H1 (cell line): ENCODE measurements around the gene MGLL. TPM values are rescaled to one million over a fixed set of nuclear protein-coding genes. Genes with fewer than 3 reads are reported as not detected.

Source experiments
- CTCF ChIA-PET: fragments of 300-600 bp; sonication (Branson Sonifier 250); formaldehyde crosslinking; loops from one replicate; lab custom pipeline; 2021; ENCODE audit not compliant: partially characterized antibody; lab: Charles Lee
- POLR2A ChIA-PET: fragments of 300-600 bp; sonication (Branson Sonifier 250); formaldehyde crosslinking; loops from one replicate; lab custom pipeline; 2021; ENCODE audit warnings: inconsistent platforms; ENCODE audit not compliant: partially characterized antibody; lab: Charles Lee
- DNase-seq, 2 experiments: peaks; one replicate each; pipeline versions ENCODE4 v3.0.0 to v3.0.0-alpha.2; 2010 to 2022; ENCODE audit warnings: low spot score in 2 of 2, low read depth in 1 of 2, mixed read lengths in 1 of 2
- FAIRE-seq: peaks from 2 replicates; lab custom pipeline; 2011; peaks lifted over from hg19 to GRCh38; lab: Jason Lieb, UNC
- H2AFZ ChIP-seq: 2 replicates; pipeline ENCODE4 v1.8.1; 2012; ENCODE audit warnings: low read length, inconsistent platforms
- H2AK5ac ChIP-seq: 2 replicates; pipeline ENCODE4 v1.6.1; 2013; ENCODE audit warnings: low read depth, low read length
- H2BK120ac ChIP-seq: replicated peaks from 2 replicates; pipeline ENCODE3; 2013; ENCODE audit warnings: low read depth, low read length, inconsistent platforms
- H2BK12ac ChIP-seq: 2 replicates; pipeline ENCODE4 v1.6.1; 2013; ENCODE audit warnings: low read depth, low read length
- H2BK15ac ChIP-seq: 2 replicates; pipeline ENCODE4 v1.6.1; 2013; ENCODE audit warnings: low read length
- H2BK20ac ChIP-seq: 2 replicates; pipeline ENCODE4 v1.6.1; 2013; ENCODE audit warnings: low read length
- H2BK5ac ChIP-seq: 2 replicates; pipeline ENCODE4 v1.6.1; 2013; ENCODE audit warnings: low read depth, low read length
- H3K14ac ChIP-seq: 2 replicates; pipeline ENCODE4 v1.6.1; 2013; ENCODE audit warnings: inconsistent platforms; ENCODE audit not compliant: insufficient read length
- H3K18ac ChIP-seq: 2 replicates; pipeline ENCODE4 v1.6.1; 2013; ENCODE audit warnings: low read length; ENCODE audit errors: extremely low read depth
- H3K23ac ChIP-seq: 2 replicates; pipeline ENCODE4 v1.6.1; 2013; ENCODE audit warnings: inconsistent platforms; ENCODE audit not compliant: insufficient read length
- H3K23me2 ChIP-seq: 2 replicates; pipeline ENCODE4 v1.6.1; 2013; ENCODE audit warnings: low read depth, low read length
- H3K27ac ChIP-seq: 2 replicates; pipeline ENCODE4 v1.6.1; 2011; ENCODE audit warnings: low read depth, low read length, inconsistent platforms
- H3K27me3 ChIP-seq, 4 experiments: replicated peaks in 1 of 4; 1 replicate in 1 of 4; 2 replicates in 3 of 4; pipeline versions ENCODE4 v1.6.1 to v1.8.1; 2011 to 2013; ENCODE audit warnings: low read length in 3 of 4, mild to moderate bottlenecking in 3 of 4, inconsistent platforms in 2 of 4, mixed read lengths in 2 of 4, moderate library complexity in 1 of 4; ENCODE audit not compliant: control insufficient read depth in 3 of 4, insufficient read depth in 3 of 4; ENCODE audit errors: extremely low read depth in 1 of 4
- H3K36me3 ChIP-seq, 4 experiments: 2 replicates each; pipeline versions ENCODE4 v1.6.1 to v1.8.1; 2011 to 2013; ENCODE audit warnings: mild to moderate bottlenecking in 4 of 4, low read length in 3 of 4, moderate library complexity in 2 of 4, control low read depth in 1 of 4, inconsistent platforms in 1 of 4; ENCODE audit not compliant: insufficient read depth in 4 of 4, control insufficient read depth in 2 of 4
- H3K4ac ChIP-seq: replicated peaks from 2 replicates; pipeline ENCODE3; 2013; ENCODE audit warnings: low read length, low read depth, mixed read lengths, inconsistent platforms; ENCODE audit not compliant: insufficient read length
- H3K4me1 ChIP-seq, 4 experiments: replicated peaks in 1 of 4; 1 replicate in 1 of 4; 2 replicates in 3 of 4; pipeline versions ENCODE4 v1.6.1 to v1.8.1; 2011 to 2013; ENCODE audit warnings: low read length in 3 of 4, inconsistent platforms in 2 of 4, mixed read lengths in 1 of 4; ENCODE audit not compliant: insufficient read depth in 4 of 4, control insufficient read depth in 3 of 4
- H3K4me2 ChIP-seq, 2 experiments: 2 replicates each; pipeline versions ENCODE4 v1.6.1 to v1.8.1; 2011 to 2013; ENCODE audit warnings: low read depth in 2 of 2, low read length in 2 of 2, control low read depth in 1 of 2, inconsistent platforms in 1 of 2, mild to moderate bottlenecking in 1 of 2; ENCODE audit not compliant: insufficient read depth in 1 of 2
- H3K4me3 ChIP-seq, 4 experiments: fragments of 200-600, 300-600 bp in 1 of 4; sonication (generic), shearing (Covaris generic), sonication (Bioruptor Twin) in 1 of 4; 2 replicates each; pipeline versions ENCODE4 v1.5.1 to v1.8.1; 2011 to 2016; ENCODE audit warnings: low read length in 4 of 4, low read depth in 3 of 4, control low read depth in 2 of 4, inconsistent platforms in 2 of 4, mild to moderate bottlenecking in 2 of 4, mixed read lengths in 1 of 4, moderate library complexity in 1 of 4; ENCODE audit not compliant: insufficient read depth in 2 of 4; ENCODE audit errors: extremely low read depth in 1 of 4
- H3K56ac ChIP-seq: replicated peaks from 2 replicates; pipeline ENCODE3; 2013; ENCODE audit warnings: low read depth, mild to moderate bottlenecking, mixed read lengths, low read length, inconsistent platforms; ENCODE audit not compliant: insufficient read length
- H3K79me1 ChIP-seq: 2 replicates; pipeline ENCODE4 v1.6.1; 2013; ENCODE audit warnings: low read depth, low read length, control low read depth
- H3K79me2 ChIP-seq, 2 experiments: 2 replicates each; pipeline versions ENCODE4 v1.6.1 to v1.8.1; 2012 to 2013; ENCODE audit warnings: low read length in 2 of 2, mild to moderate bottlenecking in 2 of 2, inconsistent platforms in 1 of 2; ENCODE audit not compliant: insufficient read depth in 2 of 2, control insufficient read depth in 1 of 2
- H3K9ac ChIP-seq, 4 experiments: replicated peaks in 1 of 4; 1 replicate in 1 of 4; 2 replicates in 3 of 4; pipeline versions ENCODE4 v1.6.1 to v1.8.1; 2011 to 2013; ENCODE audit warnings: low read depth in 3 of 4, low read length in 3 of 4, control low read depth in 2 of 4, mild to moderate bottlenecking in 2 of 4, moderate library complexity in 2 of 4, inconsistent platforms in 1 of 4; ENCODE audit errors: extremely low read depth in 1 of 4
- H3K9me3 ChIP-seq, 2 experiments: 2 replicates each; pipeline versions ENCODE4 v1.6.1 to v1.8.1; 2012 to 2013; ENCODE audit warnings: mild to moderate bottlenecking in 2 of 2, moderate library complexity in 2 of 2, control low read depth in 1 of 2, inconsistent platforms in 1 of 2, low read depth in 1 of 2, low read length in 1 of 2, mixed read lengths in 1 of 2; ENCODE audit not compliant: insufficient read depth in 2 of 2
- H4K20me1 ChIP-seq, 2 experiments: replicated peaks in 1 of 2; 2 replicates each; pipeline versions ENCODE3 to v1.8.1; 2011 to 2013; ENCODE audit warnings: inconsistent platforms in 2 of 2, low read length in 2 of 2, mild to moderate bottlenecking in 1 of 2; ENCODE audit not compliant: insufficient read depth in 2 of 2, control insufficient read depth in 1 of 2
- H4K5ac ChIP-seq: 2 replicates; pipeline ENCODE4 v1.6.1; 2013; ENCODE audit warnings: low read length, low read depth, mixed read lengths, inconsistent platforms; ENCODE audit not compliant: insufficient read length
- H4K8ac ChIP-seq: 2 replicates; pipeline ENCODE4 v1.8.0; 2013; ENCODE audit warnings: mild to moderate bottlenecking, moderate library complexity, low read length, inconsistent platforms; ENCODE audit not compliant: insufficient read depth; ENCODE audit errors: extremely low read depth
- H4K91ac ChIP-seq: replicated peaks from 2 replicates; pipeline ENCODE3; 2013; ENCODE audit warnings: low read length, mixed read lengths, inconsistent platforms; ENCODE audit not compliant: insufficient read length
- CBX5 ChIP-seq: fragments of 300-800, 300-1000 bp; sonication (generic); IDR thresholded peaks from 2 replicates; pipeline ENCODE4 v1.7.1; 2016; ENCODE audit warnings: antibody characterized with exemption, low read length, low read depth
- CEBPB ChIP-seq: IDR thresholded peaks from 2 replicates; pipeline ENCODE4 v1.6.1; 2012; ENCODE audit warnings: low read depth, low read length
- EZH2 ChIP-seq: fragments of 200-600 bp; sonication (generic); IDR thresholded peaks from 2 replicates; pipeline ENCODE4 v1.7.1; 2012; ENCODE audit warnings: low read depth, mild to moderate bottlenecking, moderate library complexity, low read length, inconsistent platforms; ENCODE audit not compliant: severe bottlenecking
- FOSL1 ChIP-seq: IDR thresholded peaks from 2 replicates; pipeline ENCODE4 v1.6.1; 2011; ENCODE audit warnings: mild to moderate bottlenecking, low read depth, low read length, moderate library complexity; ENCODE audit not compliant: insufficient read depth
- KDM5A ChIP-seq: fragments of 200-600 bp; IDR thresholded peaks from 2 replicates; pipeline ENCODE4 v1.7.1; 2012; ENCODE audit warnings: mild to moderate bottlenecking, low read length, inconsistent platforms, mixed read lengths
- NRF1 ChIP-seq: IDR thresholded peaks from 2 replicates; pipeline ENCODE4 v1.6.1; 2011; ENCODE audit warnings: mild to moderate bottlenecking, low read depth, low read length, improper control_type of control experiment
- POLR2A ChIP-seq, 2 experiments: IDR thresholded peaks; 1 replicate in 1 of 2; 2 replicates in 1 of 2; pipeline ENCODE4 v1.6.1; 2011; ENCODE audit warnings: low read depth in 2 of 2, low read length in 2 of 2, mild to moderate bottlenecking in 2 of 2; ENCODE audit errors: control extremely low read depth in 1 of 2
- RAD21 ChIP-seq, 2 experiments: IDR thresholded peaks in 1 of 2; conservative IDR thresholded peaks in 1 of 2; 2 replicates each; pipeline ENCODE4 v1.6.1; 2011; ENCODE audit warnings: low read depth in 2 of 2, low read length in 2 of 2, improper control_type of control experiment in 1 of 2, inconsistent platforms in 1 of 2, mild to moderate bottlenecking in 1 of 2, moderate library complexity in 1 of 2
- SP1 ChIP-seq: IDR thresholded peaks from 2 replicates; pipeline ENCODE4 v1.6.1; 2011; ENCODE audit warnings: low read depth, low read length
- TAF7 ChIP-seq: optimal IDR thresholded peaks from 2 replicates; pipeline ENCODE3; 2011; ENCODE audit warnings: low read depth, mild to moderate bottlenecking, inconsistent platforms, low read length, moderate library complexity, borderline replicate concordance
- TBP ChIP-seq: IDR thresholded peaks from 2 replicates; pipeline ENCODE4 v1.6.1; 2011; ENCODE audit warnings: low read depth, low read length, improper control_type of control experiment
- YY1 ChIP-seq: IDR thresholded peaks from 2 replicates; pipeline ENCODE4 v1.6.1; 2011; ENCODE audit warnings: low read depth, mild to moderate bottlenecking, low read length
- WGBS, 2 experiments: shearing (Covaris generic) in 1 of 2; methylation state at CpG; one replicate each; pipeline versions ENCODE4 v1.1.6 to v1.1.7; 2013 to 2015; ENCODE audit warnings: low lambda C conversion rate in 2 of 2, mixed read lengths in 2 of 2, inconsistent platforms in 1 of 2, low coverage in 1 of 2, missing lambda C conversion rate in 1 of 2; ENCODE audit not compliant: insufficient replicate concordance in 2 of 2, insufficient coverage in 1 of 2, insufficient read length in 1 of 2; ENCODE audit errors: extremely low coverage in 1 of 2, missing lambda C conversion rate in 1 of 2; 5-methylcytosine and 5-hydroxymethylcytosine counted together
- polyA plus RNA-seq, 7 experiments: library from polyadenylated mRNA; depleted of rRNA in 3 of 7; stranded (reverse) in 5 of 7; unstranded in 2 of 7; fragments of >200 nt in 5 of 7; fragments of 200-250 nt in 2 of 7; gene quantifications; 1 replicate in 5 of 7; 2 replicates in 1 of 7; 4 replicates in 1 of 7; pipeline versions ENCODE4 v1.2.1 to v1.2.3, GENCODE V29; 2011 to 2013; ENCODE audit warnings: missing spikeins in 2 of 7, mixed read lengths in 2 of 7
- total RNA-seq: library from RNA; stranded (reverse); fragmentation: NEBNext Ultra II Directional; extraction: Animal tissue kit (Norgen Biotek cat#: 25700); gene quantifications from 2 replicates; pipeline ENCODE4 v1.2.1, GENCODE V29; 2021
- TF ChIP-seq, protein P1 (sequence below): IDR thresholded peaks from 2 replicates; pipeline ENCODE4 v1.6.1; 2011; ENCODE audit warnings: low read length, improper control_type of control experiment

Gene MGLL
- total and polyA plus RNA-seq, 2 of the 8 experiments (the other 6 are each of a cell fraction or from before 2014, with no cell fraction given): 0.05 to 0.34 TPM

DNA sequence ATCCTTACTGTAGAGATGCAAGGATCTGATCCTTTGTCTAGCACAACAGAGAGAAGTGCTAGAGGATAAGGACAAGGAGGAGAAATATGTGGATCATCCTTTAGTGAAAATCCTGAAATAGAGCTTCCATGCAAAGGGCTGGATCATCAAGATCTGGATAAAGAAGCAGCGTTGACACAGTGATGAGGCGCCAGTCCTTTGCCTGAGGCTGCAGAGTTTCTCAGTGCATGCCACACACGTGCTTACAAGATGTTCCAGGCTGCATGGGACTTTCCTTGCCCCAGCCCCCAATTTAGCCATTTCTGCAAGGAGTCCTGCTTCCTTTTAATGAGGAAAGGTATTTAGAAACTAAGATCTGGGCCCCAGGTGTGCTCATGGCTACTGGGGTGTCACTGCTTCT, 156.7 kb downstream of the MGLL start:
- Histone ChIP-seq H2BK120ac (no peak overlapping the region), H3K79me2 (no peaks in the 10 kb centered on the region), H4K5ac (no peak overlapping the region), H4K20me1 (no peaks in the 10 kb centered on the region), H2BK20ac (no peak overlapping the region), H3K4me1 (no peaks in the 10 kb centered on the region), H2AK5ac (no peak overlapping the region), H2BK15ac (no peak overlapping the region), H2AFZ (no peak overlapping the region), H2BK12ac (no peak overlapping the region), H3K27me3 (no peaks in the 10 kb centered on the region), H4K91ac (no peak overlapping the region), H3K18ac (no peak overlapping the region), H3K9me3 (no peaks in the 10 kb centered on the region), H3K56ac (no peak overlapping the region), H4K8ac (no peak overlapping the region), H3K79me1 (no peaks in the 10 kb centered on the region), H3K36me3 (peaks cover 0 to 3% (median 2%) of the 10 kb centered on the region in 4 experiments; a peak in 3 of 8 replicates), H3K4ac (no peak overlapping the region), H3K27ac (no peak overlapping the region), H3K4me2 (no peak overlapping the region), H3K14ac (no peak overlapping the region), H3K23ac (no peak overlapping the region), H2BK5ac (no peak overlapping the region), H3K23me2 (no peaks in the 10 kb centered on the region), H3K9ac (no peak overlapping the region), H3K4me3 (no peak overlapping the region)
- no peak for DNase-seq
- ChIA-PET CTCF (no interaction called here), POLR2A (no interaction called here)
- WGBS, 2 experiments: 91% methylated on average over 3 of the region's 3 CpGs; no CpG with 5 or more reads in 1 of the 2 experiments
- no peak for FAIRE-seq
- TF ChIP-seq POLR2A (IDR thresholded peaks at IDR 0.05; ENCODE audit: control extremely low read depth in 1 of 2, low read depth in 2 of 2, low read length in 2 of 2): no peak
- TF ChIP-seq NRF1: no peak
- no peak for TF ChIP-seq CBX5
- TF ChIP-seq EZH2: no peak
- TF ChIP-seq SP1: no peak
- no peak for TF ChIP-seq FOSL1
- no peak for TF ChIP-seq CEBPB
- no peak for TF ChIP-seq KDM5A
- TF ChIP-seq, protein P1, sequence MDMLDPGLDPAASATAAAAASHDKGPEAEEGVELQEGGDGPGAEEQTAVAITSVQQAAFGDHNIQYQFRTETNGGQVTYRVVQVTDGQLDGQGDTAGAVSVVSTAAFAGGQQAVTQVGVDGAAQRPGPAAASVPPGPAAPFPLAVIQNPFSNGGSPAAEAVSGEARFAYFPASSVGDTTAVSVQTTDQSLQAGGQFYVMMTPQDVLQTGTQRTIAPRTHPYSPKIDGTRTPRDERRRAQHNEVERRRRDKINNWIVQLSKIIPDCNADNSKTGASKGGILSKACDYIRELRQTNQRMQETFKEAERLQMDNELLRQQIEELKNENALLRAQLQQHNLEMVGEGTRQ: no peak
- no peak for TF ChIP-seq YY1
- TF ChIP-seq RAD21 (IDR thresholded peaks at IDR 0.05 in 1 of 2, conservative IDR thresholded peaks at IDR 0.05 in 1 of 2; ENCODE audit: low read depth in 2 of 2, low read length in 2 of 2): no peak
- no peak for TF ChIP-seq TAF7
- TF ChIP-seq TBP: no peak
